GM12873 (cell line): ENCODE measurements around the gene NPHP4.

Experiments
- CTCF ChIP-seq: IDR thresholded peaks from 2 replicates; pipeline ENCODE4 v1.5.1; 2012; ENCODE audit warnings: low read depth, mild to moderate bottlenecking, moderate library complexity, low read length, control low read depth; ENCODE audit not compliant: insufficient read depth; ENCODE audit errors: missing control alignments

Gene NPHP4

DNA sequence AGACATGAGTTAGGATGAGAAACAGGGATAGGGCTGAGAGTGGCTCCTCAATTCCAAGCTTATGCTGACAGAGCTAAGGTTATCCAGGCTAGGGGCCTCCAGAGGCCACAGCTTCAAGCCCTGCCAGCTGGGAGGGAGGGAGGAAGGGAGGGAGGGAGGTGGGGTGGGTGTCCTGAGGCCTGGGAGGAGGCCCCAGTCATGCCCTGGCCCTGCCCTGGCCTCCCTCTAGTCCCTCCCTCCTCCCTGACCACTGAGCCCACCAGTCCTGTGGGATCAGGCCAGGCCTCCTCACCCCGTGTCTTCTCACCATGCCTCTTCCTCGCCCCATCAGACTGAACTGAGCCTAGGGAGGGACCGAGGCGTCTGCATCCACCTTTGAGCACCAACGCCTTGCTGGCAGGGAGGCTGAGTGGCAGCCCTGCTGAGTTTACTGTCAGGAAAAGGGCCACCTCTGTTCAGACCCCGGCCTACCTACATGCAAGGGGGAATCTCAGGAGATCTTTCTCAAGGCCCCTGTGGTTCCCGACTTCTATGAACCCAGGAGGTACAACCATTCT is 116.1 kb downstream of the NPHP4 start:
- TF ChIP-seq CTCF, result no peak

GRCh38 chr1:5875345-5875910 is 116.8 kb downstream of the NPHP4 start:
- TF ChIP-seq CTCF, result no peak

DNA sequence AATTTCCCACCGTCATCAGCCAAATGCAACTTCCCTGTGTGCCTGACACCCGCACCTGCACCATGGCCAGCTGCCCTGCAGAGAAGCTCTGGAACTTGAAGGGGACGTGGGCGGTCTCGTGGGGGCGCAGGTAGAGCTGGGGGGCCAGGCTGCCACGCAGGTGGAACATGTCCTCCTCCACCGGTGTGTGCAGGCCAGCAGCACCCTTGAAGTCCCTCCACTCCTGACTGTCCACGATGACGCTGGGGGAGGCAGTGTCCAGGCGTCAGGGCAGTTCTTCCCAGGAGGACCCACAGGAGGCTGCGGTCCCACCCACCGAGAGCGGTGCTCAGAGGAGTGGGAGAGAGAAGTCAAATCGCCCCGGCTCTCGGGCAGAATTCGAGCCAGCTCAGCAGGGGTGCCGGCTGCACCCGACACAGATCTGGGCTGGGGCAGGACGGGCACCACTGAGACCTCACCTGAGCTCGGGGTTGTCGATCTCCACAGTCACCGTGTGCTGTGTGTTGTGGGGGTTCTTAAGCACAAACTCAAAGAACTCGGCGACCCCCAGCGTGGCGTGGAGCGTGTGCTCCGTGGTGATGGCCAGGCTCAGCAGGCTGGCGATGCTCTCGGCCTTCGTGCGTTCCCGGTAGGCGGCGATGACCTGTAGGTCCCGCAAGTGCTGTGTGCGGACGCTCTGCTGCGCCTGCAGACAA is 117.7 kb downstream of the NPHP4 start:
- TF ChIP-seq CTCF, result no peak

DNA sequence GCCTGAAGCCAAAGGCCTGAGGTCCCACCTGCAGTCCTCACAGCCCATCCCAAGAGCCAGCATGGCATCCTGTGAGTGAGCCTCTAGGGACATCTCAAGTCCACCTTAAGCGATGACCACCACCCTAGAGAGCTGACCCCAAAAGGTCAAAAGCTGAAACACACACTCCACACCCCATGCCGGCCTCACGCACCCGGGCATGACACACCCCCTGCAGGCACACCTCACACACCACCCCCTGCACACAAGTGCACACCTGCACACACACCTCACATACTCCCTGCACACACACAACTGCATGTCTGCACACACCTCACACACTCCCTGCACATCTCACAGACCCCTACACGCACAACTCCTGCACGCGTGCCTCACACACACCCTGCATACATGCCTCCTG is 118.7 kb downstream of the NPHP4 start:
- no peak for TF ChIP-seq CTCF

DNA sequence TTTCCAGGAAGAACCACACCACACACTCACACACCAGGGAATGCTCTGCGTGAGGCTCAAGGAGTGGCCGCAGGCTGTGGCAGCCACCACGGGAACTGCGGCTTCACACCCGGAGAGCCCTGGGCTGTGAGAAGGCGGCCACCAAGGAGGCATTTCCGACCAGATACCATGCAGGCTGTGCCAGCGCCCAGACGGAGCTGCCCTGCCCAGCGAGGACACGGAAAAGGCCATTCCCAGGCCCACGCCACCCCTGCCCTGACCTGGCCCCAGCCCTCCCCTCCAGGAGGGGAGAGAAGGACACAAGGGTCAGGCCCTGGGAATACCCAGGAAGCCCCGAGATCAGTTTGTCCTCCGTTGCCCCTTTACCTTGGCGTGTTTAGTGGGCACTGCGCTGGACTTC is 119.3 kb downstream of the NPHP4 start:
- no peak for TF ChIP-seq CTCF

DNA sequence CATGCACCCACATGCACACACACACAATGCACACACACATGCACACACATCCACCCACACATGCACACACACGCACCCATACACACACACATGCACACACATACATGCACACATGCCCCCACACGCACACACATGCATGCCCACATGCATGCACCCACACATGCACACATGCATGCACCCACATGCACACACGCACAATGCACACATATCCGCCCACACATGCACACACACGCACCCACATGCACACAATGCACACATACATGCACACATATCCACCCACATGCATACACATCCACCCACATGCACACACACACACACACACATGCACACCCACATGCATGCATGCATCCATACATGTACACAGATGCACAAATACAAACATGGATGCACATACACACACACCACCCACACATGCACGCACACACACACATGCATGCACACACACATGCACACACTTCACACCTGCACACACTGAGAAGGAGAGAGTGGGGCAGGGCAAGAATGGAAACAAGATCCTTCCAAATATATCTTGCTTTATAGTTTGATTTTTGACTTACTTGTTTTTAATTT is 123.2 kb downstream of the NPHP4 start:
- TF ChIP-seq CTCF, result no peak

- no peak for TF ChIP-seq CTCF
Observed at GRCh38 chr1:5865774-5866173, 126.5 kb downstream of the NPHP4 start.
